Testis (tissue), 3 donors: ENCODE results near the gene CDK14. TPM values are rescaled to one million over a fixed set of nuclear protein-coding genes. Genes with fewer than 3 reads are reported as not detected.

ENCODE experiments used
- DNase-seq: peaks from one replicate; pipeline ENCODE4 v3.0.0-alpha.2; 2019
- H3K27ac ChIP-seq, 2 donors: fragments of 200-600 bp; sonication (generic); one replicate each; pipeline ENCODE4 v1.5.1; 2019
- H3K27me3 ChIP-seq: fragments of 200-600 bp; sonication (generic); one replicate; pipeline ENCODE4 v1.5.1; 2019
- H3K36me3 ChIP-seq: fragments of 200-600 bp; sonication (generic); one replicate; pipeline ENCODE4 v1.5.1; 2017; ENCODE audit warnings: low read depth; ENCODE audit errors: missing control alignments
- H3K4me1 ChIP-seq: fragments of 200-600 bp; sonication (generic); one replicate; pipeline ENCODE4 v1.5.1; 2019
- H3K4me3 ChIP-seq, 2 donors: fragments of 200-600 bp; sonication (generic); one replicate each; pipeline ENCODE4 v1.5.1; 2017 to 2019
- H3K9me3 ChIP-seq: fragments of 200-600 bp; sonication (generic); one replicate; pipeline ENCODE4 v1.5.1; 2017
- CTCF ChIP-seq, 3 experiments: fragments of 450-650 bp in 2 of 3; fragments of 200-600 bp in 1 of 3; sonication (generic) in 1 of 3; IDR thresholded peaks; one replicate each; pipeline ENCODE4 v1.5.1; 2016 to 2019; ENCODE audit warnings: antibody characterized with exemption in 3 of 3, mild to moderate bottlenecking in 2 of 3, moderate library complexity in 1 of 3
- POLR2A ChIP-seq: fragments of 450-650 bp; IDR thresholded peaks from one replicate; pipeline ENCODE4 v1.6.1; 2017; ENCODE audit warnings: antibody characterized with exemption, mild to moderate bottlenecking, moderate library complexity
- WGBS, 2 donors: methylation state at CpG; one replicate each; pipeline ENCODE4 v1.1.5; 2018; 5-methylcytosine and 5-hydroxymethylcytosine counted together
- intact Hi-C: fragments of 100-400 bp; cut with DNase I; formaldehyde crosslinking; loops from one replicate; pipeline ENCODE4 v1.15.1; 2023; ENCODE audit warnings: low total_unique reads
- polyA plus RNA-seq: library from polyadenylated mRNA; stranded (reverse); fragments of 350-450 nt; fragmentation: Illumina TruSeq; extraction: RNeasy Lipid Tissue Mini Kit (QIAGEN cat#74804); gene quantifications from one replicate; pipeline ENCODE4 v1.2.3, GENCODE V29; 2014; ENCODE audit warnings: low read depth, low replicate concordance; ENCODE audit not compliant: insufficient read depth
- total RNA-seq, 2 donors: library from RNA; depleted of rRNA; stranded (reverse); fragments of >200 nt; gene quantifications; one replicate each; pipeline ENCODE4 v1.2.3, GENCODE V29; 2016

Gene CDK14
- total and polyA plus RNA-seq, 3 donors from 2014 or later, result 18.9 to 22.7 (median 19.5) TPM

- 64 to 71% methylated on average over 5 of the region's 5 CpGs for WGBS, 2 donors
- no peak overlapping the region for H3K27ac ChIP-seq
- no peak for TF ChIP-seq CTCF (IDR thresholded peaks at IDR 0.05)
- no peak for TF ChIP-seq POLR2A
- no peak for DNase-seq
- H3K4me3 ChIP-seq, result no peak overlapping the region
- intact Hi-C loops, result no loop called here
- H3K4me1 ChIP-seq, result peaks cover 3% of the 10 kb centered on the region
- no peaks in the 10 kb centered on the region for H3K36me3 ChIP-seq
- H3K27me3 ChIP-seq, result no peaks in the 10 kb centered on the region
- no peaks in the 10 kb centered on the region for H3K9me3 ChIP-seq
Measured at GRCh38 chr7:91182819-91183764, 587.0 kb downstream of the CDK14 start.

GRCh38 chr7:91185771-91186170 lies 589.6 kb downstream of the CDK14 start:
- H3K27ac ChIP-seq, result no peak overlapping the region
- H3K9me3 ChIP-seq, result no peaks in the 10 kb centered on the region
- peaks cover 3% of the 10 kb centered on the region for H3K4me1 ChIP-seq
- no peak for DNase-seq
- no peaks in the 10 kb centered on the region for H3K27me3 ChIP-seq
- TF ChIP-seq CTCF (IDR thresholded peaks at IDR 0.05) (no peak), POLR2A (no peak)
- 93 to 96% methylated on average over 2 of the region's 2 CpGs for WGBS, 2 donors
- no peaks in the 10 kb centered on the region for H3K36me3 ChIP-seq
- intact Hi-C loops, result no loop called here
- H3K4me3 ChIP-seq, result no peak overlapping the region

GRCh38 chr7:91187061-91187460 lies 590.9 kb downstream of the CDK14 start:
- no peak for DNase-seq
- WGBS, 2 donors, result 52 to 61% methylated on average over 2 of the region's 2 CpGs
- Histone ChIP-seq H3K27ac (no peak overlapping the region), H3K4me3 (no peak overlapping the region), H3K9me3 (no peaks in the 10 kb centered on the region), H3K27me3 (no peaks in the 10 kb centered on the region), H3K4me1 (peaks cover 3% of the 10 kb centered on the region), H3K36me3 (no peaks in the 10 kb centered on the region)
- no peak for TF ChIP-seq CTCF (IDR thresholded peaks at IDR 0.05)
- no peak for TF ChIP-seq POLR2A
- intact Hi-C loops, result no loop called here

- no peak overlapping the region for H3K4me3 ChIP-seq
- intact Hi-C loops, result no loop called here
- H3K4me1 ChIP-seq, result peaks cover under 1% of the 10 kb centered on the region
- no peaks in the 10 kb centered on the region for H3K9me3 ChIP-seq
- H3K27me3 ChIP-seq, result no peaks in the 10 kb centered on the region
- H3K27ac ChIP-seq, result no peak overlapping the region
- TF ChIP-seq POLR2A (no peak), CTCF (IDR thresholded peaks at IDR 0.05) (no peak)
- no peaks in the 10 kb centered on the region for H3K36me3 ChIP-seq
- DNase-seq, result no peak
- 90 to 96% methylated on average over 3 of the region's 3 CpGs for WGBS, 2 donors
Measured at GRCh38 chr7:91191771-91192170, 595.6 kb downstream of the CDK14 start.

GRCh38 chr7:91193141-91193540 lies 597.0 kb downstream of the CDK14 start:
- DNase-seq, result no peak
- 50 to 83% methylated on average over 1 of the region's 1 CpG for WGBS, 2 donors
- no peaks in the 10 kb centered on the region for H3K27me3 ChIP-seq
- H3K4me3 ChIP-seq, result no peak overlapping the region
- no peaks in the 10 kb centered on the region for H3K36me3 ChIP-seq
- H3K4me1 ChIP-seq, result no peaks in the 10 kb centered on the region
- intact Hi-C loops, result no loop called here
- H3K27ac ChIP-seq, result no peak overlapping the region
- TF ChIP-seq CTCF (IDR thresholded peaks at IDR 0.05), result no peak
- TF ChIP-seq POLR2A, result no peak
- H3K9me3 ChIP-seq, result no peaks in the 10 kb centered on the region
